Trophoblast cell (in vitro differentiated cells and primary cell): ENCODE data around the gene STK26.

Source experiments
- DNase-seq, 2 donors: peaks; one replicate each; pipeline ENCODE4 v3.0.0-alpha.2; 2016
- H2AFZ ChIP-seq: 2 replicates; pipeline ENCODE4 v1.6.1; 2013; ENCODE audit warnings: low read length, moderate library complexity, mild to moderate bottlenecking; ENCODE audit not compliant: insufficient read depth, poor library complexity
- H2AK5ac ChIP-seq: 2 replicates; pipeline ENCODE4 v1.6.1; 2013; ENCODE audit warnings: mild to moderate bottlenecking, low read length
- H2BK120ac ChIP-seq: 2 replicates; pipeline ENCODE4 v1.6.1; 2013; ENCODE audit warnings: low read length, mild to moderate bottlenecking, moderate library complexity; ENCODE audit not compliant: insufficient read depth, poor library complexity
- H2BK12ac ChIP-seq: 2 replicates; pipeline ENCODE4 v1.6.1; 2013; ENCODE audit warnings: mild to moderate bottlenecking, low read length, moderate library complexity
- H2BK5ac ChIP-seq: 2 replicates; pipeline ENCODE4 v1.6.1; 2013; ENCODE audit warnings: low read length, low read depth, moderate library complexity, mild to moderate bottlenecking; ENCODE audit not compliant: poor library complexity
- H3K14ac ChIP-seq: 2 replicates; pipeline ENCODE4 v1.6.1; 2013; ENCODE audit warnings: mild to moderate bottlenecking, low read length
- H3K18ac ChIP-seq: 2 replicates; pipeline ENCODE4 v1.6.1; 2013; ENCODE audit warnings: mild to moderate bottlenecking, low read length
- H3K23ac ChIP-seq: 2 replicates; pipeline ENCODE4 v1.6.1; 2013; ENCODE audit warnings: low read length
- H3K27ac ChIP-seq: 2 replicates; pipeline ENCODE4 v1.5.1; 2013; ENCODE audit warnings: low read depth, mild to moderate bottlenecking, inconsistent platforms, low read length, moderate library complexity
- H3K27me3 ChIP-seq: 2 replicates; pipeline ENCODE4 v1.6.1; 2013; ENCODE audit warnings: inconsistent platforms, mild to moderate bottlenecking, low read length, moderate library complexity; ENCODE audit not compliant: insufficient read depth
- H3K36me3 ChIP-seq, 2 experiments: 1 replicate in 1 of 2; 2 replicates in 1 of 2; pipeline ENCODE4 v1.6.1; 2013; ENCODE audit warnings: low read length in 2 of 2, mild to moderate bottlenecking in 2 of 2, moderate library complexity in 1 of 2; ENCODE audit not compliant: insufficient read depth in 2 of 2, control insufficient read depth in 1 of 2
- H3K4ac ChIP-seq: 2 replicates; pipeline ENCODE4 v1.6.1; 2013; ENCODE audit warnings: low read depth, mild to moderate bottlenecking, low read length, moderate library complexity
- H3K4me1 ChIP-seq, 2 experiments: 1 replicate in 1 of 2; 2 replicates in 1 of 2; pipeline ENCODE4 v1.6.1; 2013; ENCODE audit warnings: low read length in 2 of 2, mild to moderate bottlenecking in 2 of 2, moderate library complexity in 1 of 2; ENCODE audit not compliant: insufficient read depth in 2 of 2, control insufficient read depth in 1 of 2
- H3K4me2 ChIP-seq: 2 replicates; pipeline ENCODE4 v1.6.1; 2013; ENCODE audit warnings: inconsistent platforms, mild to moderate bottlenecking, low read length, moderate library complexity
- H3K4me3 ChIP-seq: 2 replicates; pipeline ENCODE4 v1.5.1; 2013; ENCODE audit warnings: mild to moderate bottlenecking, low read depth, low read length, inconsistent platforms
- H3K79me1 ChIP-seq: one replicate; pipeline ENCODE4 v1.6.1; 2013; ENCODE audit warnings: low read length
- H3K79me2 ChIP-seq: 2 replicates; pipeline ENCODE4 v1.6.1; 2013; ENCODE audit warnings: low read length, mild to moderate bottlenecking; ENCODE audit not compliant: control insufficient read depth, insufficient read depth, poor library complexity
- H3K9ac ChIP-seq: 2 replicates; pipeline ENCODE4 v1.6.1; 2013; ENCODE audit warnings: mild to moderate bottlenecking, low read length
- H3K9me3 ChIP-seq: 2 replicates; pipeline ENCODE4 v1.6.1; 2013; ENCODE audit warnings: low read depth, mild to moderate bottlenecking, control low read depth, inconsistent platforms, low read length; ENCODE audit not compliant: insufficient read depth
- H4K12ac ChIP-seq: 2 replicates; pipeline ENCODE4 v1.6.1; 2013; ENCODE audit warnings: low read depth, mild to moderate bottlenecking, low read length, moderate library complexity
- H4K8ac ChIP-seq: 2 replicates; pipeline ENCODE4 v1.6.1; 2013; ENCODE audit warnings: low read depth, mild to moderate bottlenecking, low read length, moderate library complexity
- H4K91ac ChIP-seq: one replicate; pipeline ENCODE4 v1.6.1; 2013; ENCODE audit warnings: low read depth, mild to moderate bottlenecking, low read length, moderate library complexity
- WGBS: extraction: QIAGEN DNeasy Blood & Tissue Kit; methylation state at CpG from one replicate; pipeline ENCODE4 v1.1.7; 2013; ENCODE audit warnings: missing lambda C conversion rate; ENCODE audit not compliant: insufficient read length, insufficient coverage; ENCODE audit errors: extremely low coverage; 5-methylcytosine and 5-hydroxymethylcytosine counted together

STK26 gene

GRCh38 chrX:132063334-132063733 lies 40.2 kb downstream of the STK26 start:
- no peak overlapping the region for H2BK12ac ChIP-seq
- no peak overlapping the region for H2BK120ac ChIP-seq
- no peaks in the 10 kb centered on the region for H3K9me3 ChIP-seq
- no peaks in the 10 kb centered on the region for H3K79me2 ChIP-seq
- no peak overlapping the region for H4K91ac ChIP-seq
- H2BK5ac ChIP-seq, result no peak overlapping the region
- no peak overlapping the region for H3K4ac ChIP-seq
- DNase-seq, result no peak
- no peak overlapping the region for H3K14ac ChIP-seq
- H3K23ac ChIP-seq, result no peak overlapping the region
- H3K4me3 ChIP-seq, result no peak overlapping the region
- no peak overlapping the region for H2AFZ ChIP-seq
- no peak overlapping the region for H3K9ac ChIP-seq
- no CpG with 5 or more reads among the region's 3 CpGs for WGBS
- no peak overlapping the region for H3K4me2 ChIP-seq
- H3K27ac ChIP-seq, result no peak overlapping the region
- no peaks in the 10 kb centered on the region for H3K4me1 ChIP-seq
- no peak overlapping the region for H4K8ac ChIP-seq
- H3K79me1 ChIP-seq, result no peaks in the 10 kb centered on the region
- no peaks in the 10 kb centered on the region for H3K36me3 ChIP-seq
- H4K12ac ChIP-seq, result no peak overlapping the region
- no peak overlapping the region for H2AK5ac ChIP-seq
- no peaks in the 10 kb centered on the region for H3K27me3 ChIP-seq
- H3K18ac ChIP-seq, result no peak overlapping the region

DNA sequence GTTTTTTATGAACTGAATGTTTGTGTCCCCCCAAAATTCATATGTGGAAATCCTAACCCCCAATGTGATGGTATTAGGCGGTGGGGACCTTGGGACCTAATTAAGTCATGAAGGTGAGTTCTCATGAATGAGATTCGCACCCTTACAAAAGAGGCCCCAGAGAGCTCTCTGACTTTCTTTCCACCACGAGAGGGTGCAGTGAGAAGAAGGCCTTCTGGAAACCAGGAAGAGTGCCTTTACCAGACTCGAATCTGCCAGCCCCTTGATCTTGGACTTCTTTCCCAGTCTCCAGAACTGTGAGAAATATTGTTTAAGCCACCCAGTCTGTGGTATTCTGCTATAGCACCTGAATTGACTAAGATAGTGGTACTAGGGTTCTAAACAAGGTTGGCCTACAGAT lies 40.8 kb downstream of the STK26 start:
- H4K12ac ChIP-seq, result no peak overlapping the region
- H3K23ac ChIP-seq, result no peak overlapping the region
- H3K4me2 ChIP-seq, result no peak overlapping the region
- H3K9me3 ChIP-seq, result no peaks in the 10 kb centered on the region
- no peak overlapping the region for H2BK120ac ChIP-seq
- H2AFZ ChIP-seq, result no peak overlapping the region
- H2AK5ac ChIP-seq, result no peak overlapping the region
- H3K9ac ChIP-seq, result no peak overlapping the region
- H3K4me1 ChIP-seq, result no peaks in the 10 kb centered on the region
- no CpG with 5 or more reads among the region's 4 CpGs for WGBS
- no peaks in the 10 kb centered on the region for H3K27me3 ChIP-seq
- H4K91ac ChIP-seq, result no peak overlapping the region
- no peak overlapping the region for H3K27ac ChIP-seq
- H3K79me1 ChIP-seq, result no peaks in the 10 kb centered on the region
- no peak overlapping the region for H2BK5ac ChIP-seq
- H3K36me3 ChIP-seq, result peaks cover 0 to 2% of the 10 kb centered on the region in 2 experiments
- H3K18ac ChIP-seq, result no peak overlapping the region
- no peak for DNase-seq
- no peak overlapping the region for H3K4me3 ChIP-seq
- H3K14ac ChIP-seq, result no peak overlapping the region
- H4K8ac ChIP-seq, result no peak overlapping the region
- H2BK12ac ChIP-seq, result no peak overlapping the region
- no peak overlapping the region for H3K4ac ChIP-seq
- H3K79me2 ChIP-seq, result no peaks in the 10 kb centered on the region

GRCh38 chrX:132068405-132068804 lies 45.3 kb downstream of the STK26 start:
- WGBS, result no CpG with 5 or more reads among the region's 1 CpG
- no peak overlapping the region for H2BK120ac ChIP-seq
- H3K9ac ChIP-seq, result no peak overlapping the region
- no peak overlapping the region for H4K91ac ChIP-seq
- H3K27me3 ChIP-seq, result no peaks in the 10 kb centered on the region
- no peaks in the 10 kb centered on the region for H3K79me2 ChIP-seq
- H2AK5ac ChIP-seq, result no peak overlapping the region
- no peak overlapping the region for H3K23ac ChIP-seq
- H4K12ac ChIP-seq, result no peak overlapping the region
- no peak overlapping the region for H3K14ac ChIP-seq
- H3K4me1 ChIP-seq, result no peaks in the 10 kb centered on the region
- no peak overlapping the region for H3K4me3 ChIP-seq
- no peak overlapping the region for H4K8ac ChIP-seq
- H2AFZ ChIP-seq, result no peak overlapping the region
- H3K79me1 ChIP-seq, result no peaks in the 10 kb centered on the region
- no peak overlapping the region for H3K4ac ChIP-seq
- no peak overlapping the region for H2BK5ac ChIP-seq
- peaks cover 0 to 2% of the 10 kb centered on the region in 2 experiments for H3K36me3 ChIP-seq
- H2BK12ac ChIP-seq, result no peak overlapping the region
- peak in 1 of 2 donors; percentile 13 for DNase-seq
- H3K18ac ChIP-seq, result no peak overlapping the region
- no peak overlapping the region for H3K4me2 ChIP-seq
- H3K27ac ChIP-seq, result no peak overlapping the region
- no peaks in the 10 kb centered on the region for H3K9me3 ChIP-seq

GRCh38 chrX:132071254-132071653 lies 48.2 kb downstream of the STK26 start:
- Histone ChIP-seq H2AFZ (no peak overlapping the region), H3K18ac (no peak overlapping the region), H4K8ac (no peak overlapping the region)

More at GRCh38 chrX:132071254-132071653, 48.2 kb downstream of the STK26 start:
- no peaks in the 10 kb centered on the region for H3K79me2 ChIP-seq
- H3K4me3 ChIP-seq, result no peak overlapping the region
- H4K12ac ChIP-seq, result no peak overlapping the region
- no peaks in the 10 kb centered on the region for H3K4me1 ChIP-seq
- H3K36me3 ChIP-seq, result peaks cover 0 to 2% of the 10 kb centered on the region in 2 experiments
- H2BK120ac ChIP-seq, result no peak overlapping the region
- no peak overlapping the region for H3K27ac ChIP-seq
- H3K4ac ChIP-seq, result no peak overlapping the region
- H3K14ac ChIP-seq, result no peak overlapping the region
- H2BK12ac ChIP-seq, result no peak overlapping the region
- H4K91ac ChIP-seq, result no peak overlapping the region
- H2BK5ac ChIP-seq, result no peak overlapping the region
- H2AK5ac ChIP-seq, result no peak overlapping the region
- no peak overlapping the region for H3K23ac ChIP-seq
- no peaks in the 10 kb centered on the region for H3K9me3 ChIP-seq
- no peak overlapping the region for H3K9ac ChIP-seq
- peak in 1 of 2 donors; percentile 29 for DNase-seq
- no peaks in the 10 kb centered on the region for H3K27me3 ChIP-seq
- no peak overlapping the region for H3K4me2 ChIP-seq
- H3K79me1 ChIP-seq, result no peaks in the 10 kb centered on the region
